SK-N-SH treated with all-trans-retinoic acid at 6 μM for 48 hours (cell line): ENCODE data around the gene RAB5IF.

Experiments
- OSR1 ChIP-seq: fragments of 250-450 bp; sonication (Bioruptor Pico); IDR thresholded peaks from 2 replicates; pipeline ENCODE4 v1.8.0; 2022; ENCODE audit warnings: moderate library complexity, mild to moderate bottlenecking, inconsistent platforms
- TOX ChIP-seq: fragments of 250-450 bp; sonication (Bioruptor Pico); IDR thresholded peaks from 2 replicates; pipeline ENCODE4 v1.8.0; 2021; ENCODE audit warnings: mild to moderate bottlenecking, moderate library complexity, borderline replicate concordance

DNA sequence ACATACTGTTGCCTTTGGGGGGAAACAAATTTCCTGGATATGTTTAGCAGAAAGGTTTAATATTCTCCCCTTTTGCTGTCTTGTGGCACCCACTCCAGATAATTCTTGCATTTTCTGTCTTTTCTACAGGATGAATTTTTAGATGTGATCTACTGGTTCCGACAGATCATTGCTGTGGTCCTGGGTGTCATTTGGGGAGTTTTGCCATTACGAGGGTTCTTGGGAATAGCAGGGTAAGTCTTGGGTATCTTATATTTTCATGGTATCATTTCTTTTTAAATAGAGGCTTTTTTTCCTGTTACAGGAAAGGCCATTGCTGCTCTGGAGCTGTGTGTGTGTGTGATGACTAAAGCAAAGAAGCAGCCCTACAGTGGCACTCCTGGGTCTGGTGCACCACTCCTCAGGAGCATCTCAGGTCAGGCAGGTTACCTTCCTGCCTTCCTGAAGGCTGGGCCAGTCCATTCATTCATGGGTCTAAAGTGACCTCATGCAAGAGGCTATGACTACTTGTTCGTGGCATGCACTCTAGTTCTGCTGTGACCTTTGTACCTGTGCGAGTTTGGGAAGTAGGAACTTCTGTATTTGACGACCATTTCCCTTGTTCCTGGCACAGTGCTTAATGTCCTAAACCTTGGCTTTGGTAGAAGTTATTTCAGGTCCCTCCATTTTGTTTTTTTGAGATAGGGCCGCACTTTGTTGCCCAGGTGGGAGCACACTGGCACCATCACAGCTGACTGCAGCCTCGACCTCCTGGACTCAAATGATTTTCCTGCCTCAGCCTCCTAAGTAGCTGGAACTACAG, 2.2 kb downstream of the RAB5IF start:
- TF ChIP-seq TOX (CRISPR knock-in tag) (no peak), OSR1 (CRISPR knock-in tag) (no peak)
